Stimulated activated CD8-positive, alpha-beta memory T cell treated with anti-CD3 and anti-CD28 coated beads, Interleukin-7, amount 100 ng/mL, for 24 hours (primary cell): ENCODE data around the gene INPP5K.
"Not testable (repeated sequence)": the region's sequence is repeated elsewhere in the genome, so short reads cannot be mapped to it uniquely, and the experiment has no call there.

Experiments
- DNase-seq: peaks from one replicate; pipeline ENCODE4 v3.0.0-alpha.2; 2020; ENCODE audit warnings: low read depth

The INPP5K gene

DNA sequence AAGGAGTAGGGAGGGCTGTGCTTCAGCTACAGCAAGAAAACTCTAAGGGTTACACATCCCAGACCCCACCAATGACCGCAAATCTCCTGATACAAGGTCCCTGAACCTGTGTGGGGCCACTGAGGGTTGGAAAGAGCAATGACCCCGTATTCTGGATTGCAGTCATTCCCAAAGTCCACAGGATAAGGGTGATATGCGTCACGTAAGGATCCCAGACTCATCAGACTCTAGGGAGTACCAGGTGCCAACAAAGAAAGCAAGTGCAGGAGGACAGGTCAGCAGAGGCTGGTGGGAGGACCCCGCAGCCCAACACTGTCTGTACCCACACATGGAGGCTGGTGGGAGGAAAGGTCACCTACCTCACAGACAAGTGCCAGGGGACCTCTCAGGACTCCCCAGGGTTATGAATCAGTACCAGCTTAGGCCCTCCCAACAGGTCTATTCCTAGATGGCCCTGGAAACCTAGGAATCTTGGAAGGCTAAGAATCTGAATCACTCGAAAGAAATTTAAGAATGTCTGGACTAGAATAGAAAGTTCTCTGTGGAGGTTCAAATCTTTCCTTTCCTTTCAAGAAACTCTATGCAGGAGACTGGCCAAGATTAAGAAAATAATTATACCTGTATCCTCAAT lies 30.0 kb upstream of the INPP5K start:
- DNase-seq = no peak

DNA sequence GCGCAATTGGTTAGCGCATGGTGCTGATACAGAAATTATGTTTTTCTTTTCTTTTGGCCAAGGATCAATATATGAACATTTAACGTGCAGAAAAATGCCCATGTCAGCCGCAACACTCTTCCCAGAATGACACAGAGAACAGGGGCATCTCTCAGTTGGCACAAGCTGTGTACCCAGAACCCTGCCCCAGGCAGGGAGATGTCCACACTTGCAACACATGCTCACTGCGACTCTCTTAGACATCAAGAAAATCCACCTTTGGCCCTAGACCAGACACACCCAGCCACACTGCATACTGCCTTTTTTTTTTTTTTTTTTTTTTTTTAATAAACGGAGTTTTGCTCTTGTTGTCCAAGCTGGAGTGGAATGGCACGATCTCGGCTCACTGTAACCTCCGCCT lies 29.2 kb upstream of the INPP5K start:
- DNase-seq = no peak

DNA sequence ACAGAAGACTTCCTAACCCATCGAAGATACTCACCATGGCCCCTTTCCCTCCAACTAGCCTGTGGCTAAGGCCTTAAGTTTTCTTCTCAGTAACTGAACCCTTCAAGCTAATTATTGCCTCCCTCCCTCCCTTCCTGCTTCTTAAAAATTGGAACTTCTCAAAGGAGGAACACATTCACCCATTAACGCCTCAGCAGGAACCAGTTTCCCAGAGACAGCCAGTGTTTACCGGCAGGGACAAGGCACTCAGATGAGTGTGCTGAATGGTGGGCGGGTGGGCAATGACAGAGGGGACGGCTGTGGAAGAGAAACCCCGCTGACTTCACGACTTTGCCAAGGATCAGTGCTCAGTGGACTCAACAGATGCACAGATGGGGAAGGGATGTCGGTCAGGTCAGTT lies 25.9 kb upstream of the INPP5K start:
- DNase-seq = no peak

DNA sequence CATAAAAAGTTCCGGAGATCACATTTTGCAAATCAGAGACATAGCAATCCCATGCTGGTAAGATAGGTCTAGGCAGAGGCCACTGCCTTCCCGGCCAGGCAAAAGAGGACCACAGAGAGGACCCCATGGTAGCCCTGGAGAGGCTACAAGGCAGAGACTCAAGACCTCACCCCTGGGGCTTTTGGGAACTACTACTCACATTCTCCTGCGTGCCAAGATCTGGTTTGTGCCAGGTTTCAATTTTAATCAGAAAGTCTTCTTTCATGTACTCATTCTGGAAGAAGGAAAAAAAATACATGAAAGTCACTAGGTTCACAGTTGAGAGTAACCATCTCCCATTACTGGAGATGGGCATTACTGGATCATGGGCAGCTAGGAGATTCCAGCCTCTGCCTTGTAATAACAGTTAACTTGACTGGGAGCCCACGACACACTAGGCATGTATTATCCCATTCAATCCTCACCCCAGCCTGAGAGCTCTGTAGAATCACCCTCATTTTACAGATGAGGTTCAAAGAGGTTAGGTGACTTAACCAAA lies 25.0 kb upstream of the INPP5K start:
- DNase-seq = no peak

DNA sequence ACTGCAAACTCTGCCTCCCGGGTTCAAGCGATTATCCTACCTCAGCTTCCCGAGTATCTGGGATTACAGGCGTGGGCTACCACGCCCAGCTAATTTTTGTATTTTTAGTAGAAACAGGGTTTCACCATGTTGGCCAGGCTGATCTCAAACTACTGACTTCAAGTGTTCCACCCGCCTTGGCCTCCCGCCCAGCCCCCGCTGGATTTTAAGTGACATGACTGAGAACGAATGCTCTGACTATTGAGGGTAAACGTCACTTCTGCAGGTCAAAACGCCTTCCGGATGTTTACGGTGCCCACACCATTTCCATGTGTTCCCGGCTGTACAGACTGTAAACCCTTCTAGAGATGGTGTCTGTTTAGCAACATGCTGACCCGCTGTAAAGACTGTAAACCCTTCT lies 23.4 kb upstream of the INPP5K start:
- no peak for DNase-seq

DNA sequence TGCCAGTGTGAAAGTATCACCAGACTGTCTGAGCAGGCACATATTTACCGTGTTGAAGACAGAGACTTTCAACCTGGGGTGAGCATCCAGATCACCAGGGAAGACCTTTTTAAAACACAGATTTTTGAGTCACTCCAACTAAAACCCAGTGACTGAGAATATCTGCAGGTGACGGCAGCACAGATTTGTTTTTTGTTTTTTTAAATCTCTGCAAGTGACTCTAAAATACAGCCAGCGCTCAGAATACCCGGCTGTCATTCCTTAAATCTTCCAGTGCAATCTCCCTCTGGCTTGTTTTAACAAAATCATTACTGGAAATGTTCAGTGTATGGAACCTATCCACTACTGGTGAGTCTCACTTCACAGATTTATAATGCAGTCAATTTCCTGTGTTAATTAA lies 19.3 kb upstream of the INPP5K start:
- no peak for DNase-seq

DNA sequence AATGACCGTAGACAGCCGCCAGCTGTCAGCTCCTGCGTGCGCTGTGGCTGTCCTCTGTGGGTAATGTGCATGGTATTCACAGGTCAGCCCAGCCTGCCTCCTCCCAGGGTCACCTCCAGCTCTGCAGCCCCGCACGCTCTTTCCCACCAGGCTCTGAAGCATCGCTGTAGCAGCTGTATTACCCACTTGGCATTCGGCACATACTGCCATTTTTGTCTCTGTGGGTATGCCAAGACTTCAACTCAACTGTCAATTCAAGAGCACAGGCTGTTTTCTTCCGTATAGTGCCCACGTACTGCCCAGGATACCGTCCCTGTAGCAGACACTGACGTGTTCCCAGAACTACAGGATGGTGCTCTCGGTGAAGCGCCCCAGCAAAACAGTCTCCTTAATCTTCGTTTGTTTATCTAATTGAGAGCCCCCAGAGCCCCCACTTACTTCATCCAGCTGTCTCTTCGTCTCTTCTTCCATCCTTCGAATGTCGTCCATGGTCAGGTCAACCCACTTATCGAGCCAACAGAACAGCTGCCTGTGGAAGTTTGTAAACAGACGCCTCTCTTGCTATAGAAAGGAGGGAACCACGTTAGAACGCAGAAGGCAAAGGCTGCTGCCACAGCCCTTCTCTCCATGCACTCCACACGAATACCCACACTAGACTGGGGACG lies 17.4 kb upstream of the INPP5K start:
- DNase-seq = no peak

DNA sequence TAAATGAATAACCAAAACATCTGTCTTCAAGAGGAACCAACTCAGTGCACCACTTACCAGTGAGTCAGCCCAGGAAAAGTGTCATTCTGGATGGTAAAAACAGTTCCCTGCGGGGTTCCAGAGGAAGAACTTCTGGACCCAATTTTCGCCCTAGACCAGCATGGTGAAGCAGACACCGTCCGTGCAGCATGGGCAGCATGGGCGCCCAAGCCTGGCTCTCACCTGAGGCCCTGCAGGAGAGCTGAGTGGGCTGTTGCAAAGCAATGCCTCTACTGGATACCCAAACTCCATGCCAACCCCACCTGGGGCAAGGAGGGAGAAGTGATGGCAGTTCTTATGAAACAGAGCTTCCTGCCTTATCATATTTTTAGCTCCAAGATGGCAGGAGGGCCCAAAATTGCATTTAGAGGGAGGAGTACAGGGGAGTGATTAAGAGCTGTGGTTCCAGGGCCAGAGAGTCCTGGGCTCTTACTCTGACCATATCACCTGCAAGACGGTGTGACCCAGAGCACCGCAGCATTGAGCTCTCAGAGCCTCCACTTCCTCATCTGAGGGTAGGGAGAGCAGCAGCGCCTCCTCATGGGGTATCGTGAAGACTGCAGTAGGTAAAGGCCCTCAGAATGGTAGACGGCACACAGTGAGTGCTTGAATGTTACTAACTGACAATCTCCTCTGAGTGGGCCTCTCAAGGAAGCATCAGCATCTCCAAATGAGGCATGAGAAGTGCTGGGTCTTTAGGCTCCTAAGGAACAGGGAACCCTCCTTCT lies 16.6 kb upstream of the INPP5K start:
- no peak for DNase-seq

DNA sequence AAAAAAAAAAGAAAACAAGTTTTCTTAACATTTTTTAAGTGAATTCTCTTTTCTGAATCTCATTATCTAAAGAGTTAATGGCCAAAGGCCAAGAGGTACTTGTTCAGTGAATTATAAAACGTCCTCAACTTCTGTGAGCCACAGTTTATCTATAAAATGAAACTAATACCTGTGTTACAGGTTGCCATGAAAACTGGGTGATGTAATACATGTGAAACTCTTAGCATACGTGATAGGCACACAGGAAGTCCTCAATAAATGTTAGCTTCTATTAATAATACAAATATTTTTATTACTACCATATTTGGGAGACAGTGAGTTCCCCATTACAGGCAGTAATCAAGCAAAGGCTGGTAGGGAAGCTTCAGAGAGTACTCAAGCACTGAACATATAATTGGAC lies 13.5 kb upstream of the INPP5K start:
- DNase-seq = no peak

DNA sequence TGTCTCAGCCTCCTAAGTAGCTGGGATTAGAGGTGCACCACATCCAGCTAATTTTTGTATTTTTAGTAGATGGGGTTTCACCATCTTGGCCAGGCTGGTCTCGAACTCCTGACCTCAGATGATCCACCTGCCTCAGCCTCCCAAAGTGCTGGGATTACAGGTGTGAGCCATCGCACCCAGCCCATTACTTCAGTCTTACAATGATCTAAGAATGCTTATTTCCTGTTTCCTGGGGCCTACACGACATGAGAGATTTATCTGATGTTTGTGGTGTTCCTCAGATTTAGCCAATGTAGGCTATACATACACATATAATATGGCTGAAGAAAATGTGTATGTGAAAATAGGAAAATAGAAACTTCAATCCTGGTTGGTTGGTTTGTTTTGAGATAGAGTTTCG lies 10.5 kb upstream of the INPP5K start:
- not testable (repeated sequence) for DNase-seq

DNA sequence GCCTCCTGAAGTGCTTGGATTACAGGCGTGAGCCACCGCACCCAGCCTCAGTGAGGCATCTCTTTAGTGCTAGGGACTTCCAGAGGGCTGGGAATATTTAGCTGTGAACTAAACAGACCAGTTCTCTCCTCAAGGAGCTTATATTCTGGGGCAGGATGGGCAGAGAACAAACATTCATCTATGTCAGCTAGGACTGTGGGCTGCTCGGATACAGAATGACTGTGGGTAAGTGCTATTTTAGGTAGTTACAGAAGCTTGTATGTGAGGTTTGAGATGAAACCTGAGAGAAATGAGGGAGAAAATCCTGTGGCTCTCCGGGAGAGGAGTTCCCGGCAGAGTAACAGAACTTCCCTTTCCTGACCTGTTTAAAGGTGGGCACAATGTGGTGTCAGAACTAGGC lies 6.2 kb upstream of the INPP5K start:
- DNase-seq = no peak

DNA sequence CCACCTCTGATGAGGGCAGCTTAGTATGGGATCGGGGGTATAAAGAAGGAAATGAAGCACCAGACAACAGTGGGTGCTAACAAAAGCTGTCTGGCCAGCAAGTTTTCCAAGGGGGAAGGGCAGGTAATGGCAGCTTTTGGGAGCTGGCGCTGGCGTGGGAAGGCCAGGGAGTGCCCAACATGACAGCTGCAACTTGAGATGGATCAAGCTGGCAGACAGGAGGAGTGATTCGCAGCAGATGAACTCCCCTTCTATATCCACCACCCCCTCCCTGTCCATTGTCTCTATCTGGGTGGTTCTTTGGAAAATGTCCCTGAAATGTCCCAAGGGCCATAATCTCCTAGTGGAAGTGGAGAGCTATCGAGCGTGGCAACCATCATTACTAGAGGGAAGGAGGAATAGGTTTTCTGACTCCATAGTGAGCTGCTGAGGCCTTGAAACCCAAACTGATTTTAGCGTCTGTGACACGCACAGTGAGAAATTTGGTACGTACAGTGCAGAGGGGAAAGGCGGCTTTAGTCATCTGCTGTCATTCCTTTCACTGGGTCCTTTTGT lies 4.8 kb upstream of the INPP5K start:
- DNase-seq = no peak

DNA sequence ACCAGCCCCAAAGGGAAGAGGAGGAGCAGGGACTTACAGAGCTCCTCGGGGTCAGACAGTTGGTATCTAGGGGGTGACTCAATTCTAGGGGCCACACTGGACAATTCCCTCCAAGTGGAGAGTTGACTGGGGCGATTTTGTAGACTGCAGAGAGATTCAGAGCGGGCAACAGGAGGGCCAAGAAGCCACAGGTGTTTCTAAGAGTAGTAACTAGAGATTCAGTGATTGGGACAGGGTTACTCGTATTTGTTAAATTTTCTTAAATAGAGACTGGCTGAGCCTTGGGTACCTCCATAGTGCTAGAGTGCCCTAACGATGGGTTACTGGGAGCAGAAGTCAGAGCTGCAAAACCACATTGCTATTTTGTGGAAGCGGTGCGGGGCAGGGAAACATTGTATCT lies 3.3 kb upstream of the INPP5K start:
- DNase-seq = no peak

DNA sequence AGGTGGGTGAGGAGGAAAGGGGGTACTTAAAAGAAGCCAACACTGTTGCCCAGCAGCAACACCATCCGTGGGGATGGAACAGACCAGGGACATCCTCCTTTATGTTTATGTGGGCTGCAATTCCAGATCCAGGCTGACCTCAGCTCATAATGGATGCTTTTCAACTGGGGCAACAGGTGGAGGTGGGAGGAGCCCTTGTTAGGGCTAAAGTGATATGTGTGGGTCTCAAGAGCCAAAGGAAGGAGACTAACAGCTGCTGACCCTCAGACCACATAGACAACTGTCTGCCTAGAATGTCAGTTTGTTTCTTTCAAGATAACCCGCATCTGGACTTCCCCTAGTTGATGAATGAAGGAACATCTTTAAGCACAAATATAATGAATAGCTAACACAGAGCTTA lies 2.0 kb upstream of the INPP5K start:
- no peak for DNase-seq

DNA sequence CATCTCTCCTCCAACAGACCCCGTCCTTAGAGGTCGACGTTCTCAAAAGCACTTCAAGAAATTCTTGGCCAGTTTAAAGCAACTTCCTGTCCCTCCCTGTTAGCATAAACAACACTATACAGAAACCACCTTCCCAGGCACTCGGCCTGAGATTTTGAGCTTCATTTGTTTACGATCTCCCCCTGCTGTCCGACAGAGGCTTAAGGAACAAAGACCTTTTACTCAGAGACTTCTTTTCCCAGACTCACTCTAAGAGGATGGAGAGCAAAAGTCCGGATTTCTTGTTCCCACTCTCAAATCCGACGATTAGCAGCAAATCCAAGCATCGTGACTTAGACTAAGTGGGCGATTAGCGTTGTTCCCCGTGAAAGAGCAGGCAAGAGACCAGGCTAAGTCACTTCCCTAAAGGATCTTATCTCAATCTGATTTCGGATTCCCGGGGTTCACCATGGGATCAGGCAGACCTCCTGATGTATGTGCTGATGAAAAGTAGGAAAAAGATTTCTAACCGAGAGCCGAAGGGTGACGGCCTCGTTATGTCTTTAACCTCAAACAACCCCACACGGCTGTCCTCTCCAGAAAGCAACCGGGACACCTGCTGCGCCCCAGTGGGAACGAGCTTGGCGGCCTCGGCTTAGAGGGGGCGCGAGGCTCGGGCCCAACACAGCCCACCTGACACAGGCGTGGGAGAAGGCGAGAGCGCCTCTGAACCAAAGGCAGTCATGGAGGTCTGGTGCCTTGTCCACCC lies 598 bp downstream of the INPP5K start:
- no peak for DNase-seq

DNA sequence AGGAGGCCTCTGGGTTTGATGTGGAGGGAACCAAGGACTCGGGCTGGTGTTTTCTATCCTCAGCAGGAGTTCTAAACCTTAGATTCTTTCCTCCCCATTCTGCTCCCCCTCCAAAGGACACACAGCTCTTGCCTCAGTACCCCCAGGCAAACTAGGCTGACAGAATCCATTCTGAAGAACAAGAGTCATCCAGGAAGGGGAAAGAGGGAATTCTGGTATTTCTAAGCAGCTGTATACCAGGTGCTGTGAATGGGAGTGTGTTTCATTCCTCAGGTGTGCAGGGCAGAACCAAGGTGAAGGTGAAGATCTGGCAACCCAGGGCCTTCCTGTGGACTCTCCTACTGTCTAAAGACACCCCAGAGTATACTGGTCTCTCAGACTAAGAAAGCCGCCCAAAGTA lies 4.1 kb downstream of the INPP5K start:
- no peak for DNase-seq

DNA sequence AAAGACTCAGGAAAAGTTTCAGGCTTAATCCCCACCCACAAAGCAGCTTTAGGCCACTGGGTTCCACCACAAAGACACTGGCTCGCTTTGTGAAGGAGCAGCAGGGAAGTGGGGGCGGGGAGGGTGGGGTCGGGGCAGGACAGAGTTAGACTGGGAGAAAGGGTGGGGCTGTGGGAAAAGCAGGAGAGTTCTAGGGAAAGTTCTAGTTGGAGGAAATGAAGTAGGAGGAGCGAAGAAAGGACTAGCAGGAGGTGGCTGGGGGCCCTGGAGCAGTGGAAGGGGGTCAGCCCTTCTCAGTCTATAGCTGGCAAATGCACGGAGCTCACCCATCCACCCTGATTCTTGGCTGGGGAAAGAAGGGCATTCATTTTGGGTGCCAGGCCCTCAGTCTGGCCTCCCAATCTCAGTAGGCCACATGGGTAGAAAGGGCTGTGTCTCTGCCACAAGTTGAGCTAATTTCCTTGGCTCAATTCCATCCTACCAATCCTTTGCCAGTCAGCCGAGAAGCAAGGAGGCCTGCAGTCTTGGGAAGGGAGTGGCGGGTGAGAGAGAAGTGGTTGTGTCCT lies 4.6 kb downstream of the INPP5K start:
- DNase-seq = no peak

DNA sequence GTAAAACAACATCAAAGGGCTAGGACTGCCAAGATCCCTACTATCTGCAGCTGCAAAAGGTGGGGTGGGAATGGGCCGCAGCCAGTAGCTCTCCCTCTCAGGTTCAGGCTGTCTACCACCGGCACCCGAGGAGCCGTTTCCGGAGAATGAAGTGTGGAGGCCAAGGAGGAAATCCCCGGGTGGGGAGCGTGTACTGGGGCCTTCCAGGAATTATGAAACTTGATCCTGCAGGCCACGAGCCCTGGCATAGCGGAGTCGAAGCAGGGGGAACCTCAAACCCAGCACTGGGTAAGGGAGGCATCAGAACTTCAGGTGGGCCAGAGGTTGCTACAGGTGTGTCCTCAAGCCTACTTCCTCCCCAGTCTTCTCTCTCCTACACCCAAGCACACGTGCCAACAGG lies 5.1 kb downstream of the INPP5K start:
- no peak for DNase-seq

DNA sequence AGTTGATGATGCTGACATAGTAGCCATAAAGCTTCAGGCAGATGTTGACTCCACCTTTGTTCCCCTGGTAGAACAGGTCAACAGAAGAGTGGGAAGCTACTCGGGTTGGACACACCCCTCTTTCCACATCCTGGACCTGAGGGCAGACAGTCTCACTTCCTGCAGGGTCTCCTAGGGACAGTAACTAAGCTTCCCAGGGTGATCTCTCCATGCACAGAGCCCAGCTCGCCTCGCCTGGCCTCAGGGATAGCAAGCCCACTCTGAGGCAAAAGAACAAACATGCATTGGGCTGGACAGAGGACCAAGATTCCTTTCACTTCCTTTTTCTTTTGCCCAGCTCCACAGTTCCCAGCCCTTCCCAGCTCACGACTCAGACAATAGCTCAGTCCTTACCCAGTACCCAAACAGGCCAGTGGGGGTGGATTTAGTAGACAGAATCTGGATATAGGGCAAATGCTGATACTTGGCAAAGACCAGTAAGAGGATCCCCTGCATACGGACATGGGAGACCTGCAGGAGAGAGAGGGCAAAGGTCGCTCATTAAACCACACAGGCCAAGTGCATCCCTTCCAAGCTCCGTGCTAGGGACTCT lies 7.0 kb downstream of the INPP5K start:
- no peak for DNase-seq

DNA sequence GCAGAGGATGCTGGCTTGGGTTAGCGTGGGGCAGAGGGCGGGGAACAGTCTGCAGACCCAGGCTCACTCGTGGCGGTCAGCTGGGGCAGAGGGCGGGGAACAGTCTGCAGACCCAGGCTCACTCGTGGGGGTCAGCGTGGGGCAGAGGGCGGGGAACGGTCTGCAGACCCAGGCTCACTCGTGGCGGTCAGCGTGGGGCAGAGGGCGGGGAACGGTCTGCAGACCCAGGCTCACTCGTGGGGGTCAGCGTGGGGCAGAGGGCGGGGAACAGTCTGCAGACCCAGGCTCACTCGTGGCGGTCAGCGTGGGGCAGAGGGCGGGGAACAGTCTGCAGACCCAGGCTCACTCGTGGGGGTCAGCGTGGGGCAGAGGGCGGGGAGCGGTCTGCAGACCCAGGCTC lies 7.7 kb downstream of the INPP5K start:
- not testable (repeated sequence) for DNase-seq

DNA sequence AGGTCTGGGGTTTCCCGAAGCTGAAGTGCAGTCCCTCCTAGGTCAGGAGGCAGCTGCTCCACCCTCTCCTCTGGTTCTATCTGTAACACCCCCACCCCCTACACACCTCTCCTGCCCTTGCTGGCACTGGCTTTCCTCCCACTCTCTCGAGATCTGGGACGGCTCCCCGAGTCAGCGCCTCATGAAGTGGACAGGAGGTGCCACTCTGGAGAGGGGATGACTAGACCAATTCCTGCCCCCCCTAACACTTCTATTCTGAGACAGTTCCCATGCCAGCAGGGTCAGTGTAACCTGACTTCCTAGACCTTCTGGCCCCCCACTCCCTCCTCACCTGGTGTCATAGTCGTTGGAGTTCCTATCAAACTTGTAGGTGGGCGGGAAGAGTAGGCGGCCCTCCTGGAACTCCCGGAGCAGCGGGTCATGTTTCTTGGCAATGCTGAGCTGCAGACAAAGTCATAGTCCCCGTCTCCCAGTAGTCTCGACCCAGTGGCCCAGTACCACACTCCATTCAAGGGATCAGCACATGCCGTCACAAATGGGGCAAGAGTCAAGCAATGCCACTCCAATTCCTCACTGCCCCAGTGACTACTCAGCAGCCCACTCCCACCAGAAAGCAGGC lies 9.7 kb downstream of the INPP5K start:
- no peak for DNase-seq
